ENCODE results near the gene NELL1.

The NELL1 gene

GRCh38 chr11:20926799-20927540 is 257.6 kb downstream of the NELL1 start:
- no peaks in the 10 kb centered on the region for H4K20me1 ChIP-seq (ENCODE audit: insufficient read depth, low read length, poor library complexity, severe bottlenecking)

GRCh38 chr11:20931029-20931428 is 261.6 kb downstream of the NELL1 start:
- H3K79me2 ChIP-seq (ENCODE audit: insufficient read depth, low read length) = no peaks in the 10 kb centered on the region
- no peaks in the 10 kb centered on the region for H4K20me1 ChIP-seq (ENCODE audit: insufficient read depth, low read length, poor library complexity, severe bottlenecking)
- TF ChIP-seq EZH2phosphoT487 (IDR thresholded peaks at IDR 0.05; ENCODE audit: borderline replicate concordance) (no peak), CTCF (conservative IDR thresholded peaks at IDR 0.05; ENCODE audit: low read length) (no peak)
- H3K36me3 ChIP-seq (ENCODE audit: insufficient read depth, low read length) = no peaks in the 10 kb centered on the region
- H3K9me2 ChIP-seq (replicated peaks; ENCODE audit: low read depth, low read length) = no peaks in the 10 kb centered on the region
- no peak overlapping the region for H3K4me3 ChIP-seq (ENCODE audit: low read length, poor library complexity, severe bottlenecking)
- H2AFZ ChIP-seq (ENCODE audit: low read length) = no peak overlapping the region
- no peak overlapping the region for H3K4me2 ChIP-seq (ENCODE audit: low read depth, low read length, poor library complexity, severe bottlenecking)
- H3F3A ChIP-seq (ENCODE audit: low read depth) = no peaks in the 10 kb centered on the region
- no peak overlapping the region for H3K9ac ChIP-seq (ENCODE audit: low read depth, low read length, poor library complexity, severe bottlenecking)
- H3K4me1 ChIP-seq (ENCODE audit: insufficient read depth, low read length, poor library complexity, severe bottlenecking) = no peaks in the 10 kb centered on the region
- H3K27me3 ChIP-seq (ENCODE audit: insufficient read depth, low read length, poor library complexity, severe bottlenecking) = no peaks in the 10 kb centered on the region
- no peaks in the 10 kb centered on the region for H3K9me3 ChIP-seq (ENCODE audit: insufficient read depth, low read depth, low read length)

More at GRCh38 chr11:20926799-20927540, 257.6 kb downstream of the NELL1 start:
- TF ChIP-seq EZH2phosphoT487 (IDR thresholded peaks at IDR 0.05; ENCODE audit: borderline replicate concordance) = no peak
- TF ChIP-seq CTCF (conservative IDR thresholded peaks at IDR 0.05; ENCODE audit: low read length) = no peak
- H3K9ac ChIP-seq (ENCODE audit: low read depth, low read length, poor library complexity, severe bottlenecking) = no peak overlapping the region
- no peaks in the 10 kb centered on the region for H3K27me3 ChIP-seq (ENCODE audit: insufficient read depth, low read length, poor library complexity, severe bottlenecking)
- no peaks in the 10 kb centered on the region for H3K4me1 ChIP-seq (ENCODE audit: insufficient read depth, low read length, poor library complexity, severe bottlenecking)
- no peak overlapping the region for H3K4me2 ChIP-seq (ENCODE audit: low read depth, low read length, poor library complexity, severe bottlenecking)
- H3F3A ChIP-seq (ENCODE audit: low read depth) = no peaks in the 10 kb centered on the region
- H3K9me2 ChIP-seq (replicated peaks; ENCODE audit: low read depth, low read length) = no peaks in the 10 kb centered on the region
- no peak overlapping the region for H2AFZ ChIP-seq (ENCODE audit: low read length)
- H3K4me3 ChIP-seq (ENCODE audit: low read length, poor library complexity, severe bottlenecking) = no peak overlapping the region
- H3K36me3 ChIP-seq (ENCODE audit: insufficient read depth, low read length) = no peaks in the 10 kb centered on the region
- no peaks in the 10 kb centered on the region for H3K9me3 ChIP-seq (ENCODE audit: insufficient read depth, low read depth, low read length)
- H3K79me2 ChIP-seq (ENCODE audit: insufficient read depth, low read length) = no peaks in the 10 kb centered on the region

GRCh38 chr11:20933086-20933485 is 263.7 kb downstream of the NELL1 start:
- Histone ChIP-seq H4K20me1 (ENCODE audit: insufficient read depth, low read length, poor library complexity, severe bottlenecking) (no peaks in the 10 kb centered on the region), H3K36me3 (ENCODE audit: insufficient read depth, low read length) (no peaks in the 10 kb centered on the region), H3F3A (ENCODE audit: low read depth) (no peaks in the 10 kb centered on the region), H3K9ac (ENCODE audit: low read depth, low read length, poor library complexity, severe bottlenecking) (no peak overlapping the region), H3K4me3 (ENCODE audit: low read length, poor library complexity, severe bottlenecking) (no peak overlapping the region), H3K9me2 (replicated peaks; ENCODE audit: low read depth, low read length) (no peaks in the 10 kb centered on the region), H2AFZ (ENCODE audit: low read length) (no peak overlapping the region), H3K4me1 (ENCODE audit: insufficient read depth, low read length, poor library complexity, severe bottlenecking) (no peaks in the 10 kb centered on the region), H3K79me2 (ENCODE audit: insufficient read depth, low read length) (no peaks in the 10 kb centered on the region), H3K4me2 (ENCODE audit: low read depth, low read length, poor library complexity, severe bottlenecking) (no peak overlapping the region), H3K9me3 (ENCODE audit: insufficient read depth, low read depth, low read length) (no peaks in the 10 kb centered on the region), H3K27me3 (ENCODE audit: insufficient read depth, low read length, poor library complexity, severe bottlenecking) (no peaks in the 10 kb centered on the region)
- no peak for TF ChIP-seq CTCF (conservative IDR thresholded peaks at IDR 0.05; ENCODE audit: low read length)
- no peak for TF ChIP-seq EZH2phosphoT487 (IDR thresholded peaks at IDR 0.05; ENCODE audit: borderline replicate concordance)
